KOPT-K1 (cell line): ENCODE results near the gene SDCBP2.

Source experiments
- H3K27ac ChIP-seq: fragments of 200-600 bp; sonication (generic); 2 replicates; pipeline ENCODE4 v1.5.1; 2016; ENCODE audit warnings: antibody characterized with exemption, mild to moderate bottlenecking, low read depth, low read length; ENCODE audit not compliant: poor library complexity, severe bottlenecking
- H3K36me3 ChIP-seq: fragments of 200-600 bp; sonication (generic); 2 replicates; pipeline ENCODE4 v1.5.1; 2017; ENCODE audit warnings: antibody characterized with exemption, mild to moderate bottlenecking, low read length, moderate library complexity; ENCODE audit not compliant: insufficient read depth
- H3K9me3 ChIP-seq: fragments of 200-600 bp; sonication (generic); 2 replicates; pipeline ENCODE4 v1.5.1; 2017; ENCODE audit warnings: antibody characterized with exemption, low read length, mild to moderate bottlenecking; ENCODE audit not compliant: insufficient read depth, poor library complexity, severe bottlenecking

The SDCBP2 gene

GRCh38 chr20:1274485-1275311 lies 54.2 kb downstream of the SDCBP2 start:
- no peaks in the 10 kb centered on the region for H3K36me3 ChIP-seq
- no peak overlapping the region for H3K27ac ChIP-seq
- no peaks in the 10 kb centered on the region for H3K9me3 ChIP-seq

- Histone ChIP-seq H3K27ac (no peak overlapping the region), H3K9me3 (no peaks in the 10 kb centered on the region), H3K36me3 (no peaks in the 10 kb centered on the region)
Observed at GRCh38 chr20:1273366-1273765, 55.6 kb downstream of the SDCBP2 start.

GRCh38 chr20:1272368-1273100 lies 56.4 kb downstream of the SDCBP2 start:
- Histone ChIP-seq H3K36me3 (no peaks in the 10 kb centered on the region), H3K9me3 (no peaks in the 10 kb centered on the region), H3K27ac (no peak overlapping the region)

- no peaks in the 10 kb centered on the region for H3K9me3 ChIP-seq
- H3K36me3 ChIP-seq, result no peaks in the 10 kb centered on the region
- H3K27ac ChIP-seq, result no peak overlapping the region
Observed at GRCh38 chr20:1269850-1270249, 59.1 kb downstream of the SDCBP2 start.

- Histone ChIP-seq H3K36me3 (no peaks in the 10 kb centered on the region), H3K27ac (no peak overlapping the region), H3K9me3 (no peaks in the 10 kb centered on the region)
Observed at GRCh38 chr20:1269235-1269634, 59.7 kb downstream of the SDCBP2 start.

GRCh38 chr20:1267809-1268374 lies 61.0 kb downstream of the SDCBP2 start:
- no peaks in the 10 kb centered on the region for H3K36me3 ChIP-seq
- H3K27ac ChIP-seq, result no peak overlapping the region
- peaks cover 7% of the 10 kb centered on the region for H3K9me3 ChIP-seq

GRCh38 chr20:1267161-1267560 lies 61.8 kb downstream of the SDCBP2 start:
- Histone ChIP-seq H3K36me3 (no peaks in the 10 kb centered on the region), H3K27ac (no peak overlapping the region), H3K9me3 (peaks cover 14% of the 10 kb centered on the region)

GRCh38 chr20:1266167-1266973 lies 62.6 kb downstream of the SDCBP2 start, which contains the start of gene SNPH:
SNPH (plus strand) TSS chr20:1266294; CDS start chr20:1296240, 29,946 bp downstream.
- Histone ChIP-seq H3K27ac (peak within 1 kb of the TSS; percentile 1), H3K36me3 (no peaks in the 10 kb centered on the region), H3K9me3 (peaks cover 20% of the 10 kb centered on the region)

GRCh38 chr20:1265916-1266166 lies 63.1 kb downstream of the SDCBP2 start:
- H3K36me3 ChIP-seq, result no peaks in the 10 kb centered on the region
- peaks cover 22% of the 10 kb centered on the region for H3K9me3 ChIP-seq
- peak overlapping the region; percentile 1 for H3K27ac ChIP-seq

- H3K36me3 ChIP-seq, result no peaks in the 10 kb centered on the region
- H3K9me3 ChIP-seq, result peaks cover 23% of the 10 kb centered on the region
- H3K27ac ChIP-seq, result peak overlapping the region; percentile 1
Observed at GRCh38 chr20:1265226-1265915, 63.6 kb downstream of the SDCBP2 start.

- peaks cover 23% of the 10 kb centered on the region for H3K9me3 ChIP-seq
- H3K36me3 ChIP-seq, result no peaks in the 10 kb centered on the region
- H3K27ac ChIP-seq, result no peak overlapping the region
Observed at GRCh38 chr20:1264727-1265126, 64.2 kb downstream of the SDCBP2 start.

GRCh38 chr20:1263853-1264252 lies 65.1 kb downstream of the SDCBP2 start:
- H3K27ac ChIP-seq, result no peak overlapping the region
- peaks cover 23% of the 10 kb centered on the region for H3K9me3 ChIP-seq
- H3K36me3 ChIP-seq, result no peaks in the 10 kb centered on the region
